H9 (cell line): ENCODE measurements around the gene GPHN. TPM values are rescaled to one million over a fixed set of nuclear protein-coding genes. Genes with fewer than 3 reads are reported as not detected.

Source experiments
- DNase-seq: peaks from one replicate; pipeline ENCODE4 v3.0.0-alpha.2; 2017
- H2AFZ ChIP-seq: one replicate; pipeline ENCODE4 v1.6.1; 2013; ENCODE audit warnings: mild to moderate bottlenecking, low read length, control low read depth, moderate library complexity
- H2AK5ac ChIP-seq: 2 replicates; pipeline ENCODE4 v1.6.1; 2013; ENCODE audit warnings: low read length, control low read depth, mixed read lengths; ENCODE audit not compliant: insufficient read length
- H2BK120ac ChIP-seq: one replicate; pipeline ENCODE4 v1.6.1; 2013; ENCODE audit warnings: low read depth, mild to moderate bottlenecking, low read length, control low read depth, inconsistent platforms; ENCODE audit not compliant: poor library complexity, severe bottlenecking
- H2BK12ac ChIP-seq: 2 replicates; pipeline ENCODE4 v1.6.1; 2013; ENCODE audit warnings: low read length, control low read depth, mixed read lengths, low read depth; ENCODE audit not compliant: insufficient read length
- H2BK15ac ChIP-seq: 2 replicates; pipeline ENCODE4 v1.6.1; 2013; ENCODE audit warnings: low read depth, low read length, control low read depth
- H2BK20ac ChIP-seq: one replicate; pipeline ENCODE4 v1.6.1; 2013; ENCODE audit warnings: low read depth, mild to moderate bottlenecking, low read length, control low read depth, inconsistent platforms; ENCODE audit not compliant: poor library complexity, severe bottlenecking
- H2BK5ac ChIP-seq: 2 replicates; pipeline ENCODE4 v1.6.1; 2013; ENCODE audit warnings: low read length, control low read depth, mixed read lengths; ENCODE audit not compliant: insufficient read length
- H3K14ac ChIP-seq: 2 replicates; pipeline ENCODE4 v1.6.1; 2013; ENCODE audit warnings: low read length, control low read depth; ENCODE audit not compliant: insufficient read depth
- H3K18ac ChIP-seq: 2 replicates; pipeline ENCODE4 v1.6.1; 2013; ENCODE audit warnings: low read depth, mild to moderate bottlenecking, mixed read lengths, low read length, control low read depth; ENCODE audit not compliant: insufficient read length
- H3K23ac ChIP-seq: 2 replicates; pipeline ENCODE4 v1.6.1; 2013; ENCODE audit warnings: low read length, control low read depth, mixed read lengths, low read depth; ENCODE audit not compliant: insufficient read length
- H3K23me2 ChIP-seq: 2 replicates; pipeline ENCODE4 v1.6.1; 2013; ENCODE audit warnings: low read depth, mild to moderate bottlenecking, mixed read lengths, low read length, control low read depth; ENCODE audit not compliant: insufficient read length, poor library complexity, severe bottlenecking
- H3K27ac ChIP-seq: 2 replicates; pipeline ENCODE4 v1.5.1; 2013; ENCODE audit warnings: low read length, control low read depth, mixed read lengths, low read depth; ENCODE audit not compliant: insufficient read length
- H3K27me3 ChIP-seq: 2 replicates; pipeline ENCODE4 v1.6.1; 2013; ENCODE audit warnings: low read length, control low read depth, inconsistent platforms; ENCODE audit not compliant: insufficient read depth
- H3K4ac ChIP-seq: 2 replicates; pipeline ENCODE4 v1.6.1; 2013; ENCODE audit warnings: low read depth, mild to moderate bottlenecking, control low read depth, inconsistent platforms, low read length, moderate library complexity
- H3K4me1 ChIP-seq: 2 replicates; pipeline ENCODE4 v1.6.1; 2013; ENCODE audit warnings: low read length, control low read depth, inconsistent platforms; ENCODE audit not compliant: insufficient read depth
- H3K4me2 ChIP-seq: 2 replicates; pipeline ENCODE4 v1.6.1; 2013; ENCODE audit warnings: low read length, control low read depth, mixed read lengths; ENCODE audit not compliant: insufficient read length, insufficient read depth
- H3K56ac ChIP-seq: 2 replicates; pipeline ENCODE4 v1.6.1; 2013; ENCODE audit warnings: low read depth, mild to moderate bottlenecking, mixed read lengths, low read length, control low read depth; ENCODE audit not compliant: insufficient read length
- H3K79me1 ChIP-seq: 2 replicates; pipeline ENCODE4 v1.6.1; 2013; ENCODE audit warnings: low read depth, mild to moderate bottlenecking, moderate library complexity, low read length, control low read depth, inconsistent platforms; ENCODE audit not compliant: insufficient read depth, poor library complexity, severe bottlenecking
- H3K79me2 ChIP-seq: 2 replicates; pipeline ENCODE4 v1.6.1; 2013; ENCODE audit warnings: low read length, control low read depth, inconsistent platforms; ENCODE audit not compliant: insufficient read depth
- H3K9ac ChIP-seq: 2 replicates; pipeline ENCODE4 v1.6.1; 2013; ENCODE audit warnings: low read length, control low read depth, mixed read lengths; ENCODE audit not compliant: insufficient read length; ENCODE audit errors: extremely low read depth
- H3K9me3 ChIP-seq: one replicate; pipeline ENCODE4 v1.6.1; 2013; ENCODE audit warnings: low read depth, low read length, inconsistent platforms; ENCODE audit not compliant: control insufficient read depth
- H3T11ph ChIP-seq: one replicate; pipeline ENCODE4 v1.6.1; 2013; ENCODE audit warnings: mild to moderate bottlenecking, low read length, control low read depth, inconsistent platforms
- H4K20me1 ChIP-seq: one replicate; pipeline ENCODE4 v1.6.1; 2013; ENCODE audit not compliant: control insufficient read depth, insufficient read length, insufficient read depth
- H4K5ac ChIP-seq: 2 replicates; pipeline ENCODE4 v1.6.1; 2013; ENCODE audit warnings: low read depth, mild to moderate bottlenecking, mixed read lengths, low read length, control low read depth; ENCODE audit not compliant: insufficient read length
- H4K8ac ChIP-seq: replicated peaks from 2 replicates; pipeline ENCODE4 v1.6.1; 2013; ENCODE audit warnings: low read length, control low read depth, mixed read lengths, low read depth; ENCODE audit not compliant: insufficient read length
- H4K91ac ChIP-seq: 2 replicates; pipeline ENCODE4 v1.6.1; 2013; ENCODE audit warnings: low read depth, mild to moderate bottlenecking, moderate library complexity, mixed read lengths, low read length, control low read depth; ENCODE audit not compliant: insufficient read length
- H3K27ac Mint-ChIP-seq, 3 experiments: 2 replicates in 2 of 3; 3 replicates in 1 of 3; pipeline ENCODE4 v1.8.0; 2020 to 2021; ENCODE audit warnings: mixed read lengths in 3 of 3, mild to moderate bottlenecking in 1 of 3, moderate library complexity in 1 of 3
- H3K27me3 Mint-ChIP-seq: 2 replicates; pipeline ENCODE4 v1.8.0; 2021; ENCODE audit warnings: low read depth, mild to moderate bottlenecking, moderate library complexity, mixed read lengths
- H3K36me3 Mint-ChIP-seq, 3 experiments: 2 replicates in 2 of 3; 3 replicates in 1 of 3; pipeline ENCODE4 v1.8.0; 2020 to 2021; ENCODE audit warnings: low read depth in 3 of 3, mixed read lengths in 3 of 3; ENCODE audit not compliant: insufficient read depth in 1 of 3
- H3K4me1 Mint-ChIP-seq, 2 experiments: 2 replicates each; pipeline ENCODE4 v1.8.0; 2020; ENCODE audit warnings: mixed read lengths in 2 of 2
- H3K4me3 Mint-ChIP-seq, 2 experiments: 2 replicates in 1 of 2; 3 replicates in 1 of 2; pipeline ENCODE4 v1.8.0; 2020 to 2021; ENCODE audit warnings: mild to moderate bottlenecking in 2 of 2, mixed read lengths in 2 of 2, moderate library complexity in 1 of 2
- H3K9me3 Mint-ChIP-seq, 2 experiments: 2 replicates in 1 of 2; 3 replicates in 1 of 2; pipeline ENCODE4 v1.8.0; 2020; ENCODE audit warnings: mild to moderate bottlenecking in 2 of 2, mixed read lengths in 2 of 2, moderate library complexity in 1 of 2
- total RNA-seq: library from RNA; stranded (reverse); gene quantifications from 2 replicates; pipeline ENCODE4 v1.2.1, GENCODE V29; 2021
- TF ChIP-seq, protein P1 (sequence below): fragments of 200-600 bp; sonication (generic); conservative IDR thresholded peaks from 3 replicates; pipeline ENCODE4 v1.8.0; 2021; ENCODE audit warnings: antibody characterized with exemption, mild to moderate bottlenecking

Gene GPHN
- total RNA-seq, 1 experiment from 2014 or later = 16.1 TPM

DNA sequence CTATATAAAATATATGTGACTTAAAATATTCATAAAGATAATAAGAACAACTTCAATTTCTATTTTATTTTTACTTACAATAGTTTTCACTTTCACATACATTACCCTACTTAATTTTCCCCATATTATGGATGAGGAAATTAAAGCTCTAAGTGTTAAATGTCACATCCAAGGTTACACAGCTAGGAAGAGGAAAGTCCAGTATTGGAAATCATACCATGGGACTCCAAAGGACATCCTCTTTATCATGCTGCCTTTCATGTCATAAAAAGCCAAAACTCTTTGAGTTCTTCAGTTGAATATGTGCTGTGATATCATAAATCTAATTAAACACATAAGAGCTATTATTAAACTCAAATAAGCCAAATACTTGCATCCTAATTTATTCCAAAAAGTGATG lies 508.9 kb downstream of the GPHN start:
- Histone ChIP-seq H3K9ac (no peak overlapping the region), H2BK120ac (no peak overlapping the region), H2BK20ac (no peak overlapping the region), H3K27ac (no peak overlapping the region), H4K5ac (no peak overlapping the region), H3K79me2 (no peaks in the 10 kb centered on the region), H3K9me3 (no peaks in the 10 kb centered on the region), H4K20me1 (no peaks in the 10 kb centered on the region), H3K14ac (no peak overlapping the region), H2BK15ac (no peak overlapping the region), H3K4me1 (no peaks in the 10 kb centered on the region), H3K23me2 (no peaks in the 10 kb centered on the region), H3K79me1 (no peaks in the 10 kb centered on the region), H3K4me2 (no peak overlapping the region), H3K56ac (no peak overlapping the region), H4K91ac (no peak overlapping the region), H3K18ac (no peak overlapping the region), H3K23ac (no peak overlapping the region), H3K27me3 (no peaks in the 10 kb centered on the region), H2AFZ (no peak overlapping the region), H2BK5ac (no peak overlapping the region), H3T11ph (no peak overlapping the region), H4K8ac (no peak overlapping the region), H2AK5ac (no peak overlapping the region), H3K4ac (no peak overlapping the region), H2BK12ac (no peak overlapping the region)
- H3K36me3 Mint-ChIP-seq = no peaks in the 10 kb centered on the region
- H3K4me3 Mint-ChIP-seq = no peak overlapping the region
- no peaks in the 10 kb centered on the region for H3K27me3 Mint-ChIP-seq
- no peak overlapping the region for H3K27ac Mint-ChIP-seq
- H3K9me3 Mint-ChIP-seq = no peaks in the 10 kb centered on the region
- DNase-seq = no peak
- TF ChIP-seq, protein P1, sequence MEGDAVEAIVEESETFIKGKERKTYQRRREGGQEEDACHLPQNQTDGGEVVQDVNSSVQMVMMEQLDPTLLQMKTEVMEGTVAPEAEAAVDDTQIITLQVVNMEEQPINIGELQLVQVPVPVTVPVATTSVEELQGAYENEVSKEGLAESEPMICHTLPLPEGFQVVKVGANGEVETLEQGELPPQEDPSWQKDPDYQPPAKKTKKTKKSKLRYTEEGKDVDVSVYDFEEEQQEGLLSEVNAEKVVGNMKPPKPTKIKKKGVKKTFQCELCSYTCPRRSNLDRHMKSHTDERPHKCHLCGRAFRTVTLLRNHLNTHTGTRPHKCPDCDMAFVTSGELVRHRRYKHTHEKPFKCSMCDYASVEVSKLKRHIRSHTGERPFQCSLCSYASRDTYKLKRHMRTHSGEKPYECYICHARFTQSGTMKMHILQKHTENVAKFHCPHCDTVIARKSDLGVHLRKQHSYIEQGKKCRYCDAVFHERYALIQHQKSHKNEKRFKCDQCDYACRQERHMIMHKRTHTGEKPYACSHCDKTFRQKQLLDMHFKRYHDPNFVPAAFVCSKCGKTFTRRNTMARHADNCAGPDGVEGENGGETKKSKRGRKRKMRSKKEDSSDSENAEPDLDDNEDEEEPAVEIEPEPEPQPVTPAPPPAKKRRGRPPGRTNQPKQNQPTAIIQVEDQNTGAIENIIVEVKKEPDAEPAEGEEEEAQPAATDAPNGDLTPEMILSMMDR = no peak
- no peaks in the 10 kb centered on the region for H3K4me1 Mint-ChIP-seq
